ENCODE results near the gene HEATR5B.

GRCh38 chr2:37110306-37111212, 26.4 kb upstream of the HEATR5B start:
- TF ChIP-seq CTCF (IDR thresholded peaks at IDR 0.05) (no peak), POLR2A (IDR thresholded peaks at IDR 0.05) (no peak)
